Measurements from ENCODE around the gene RNF38. TPM values are rescaled to one million over a fixed set of nuclear protein-coding genes. Genes with fewer than 3 reads are reported as not detected.

RNF38 gene
- total and polyA plus RNA-seq, 8 donors: 7.3 to 33.2 (median 16.3) TPM

- DNase-seq: no peak
- no peak for TF ChIP-seq EP300 (IDR thresholded peaks at IDR 0.05)
- TF ChIP-seq POLR2A (IDR thresholded peaks at IDR 0.05): no peak
- TF ChIP-seq POLR2AphosphoS5 (IDR thresholded peaks at IDR 0.05): no peak
- TF ChIP-seq CTCF (IDR thresholded peaks at IDR 0.05): no peak
- 58 to 73% (median 66%) methylated on average over 2 of the region's 2 CpGs for WGBS, 5 donors
- peaks cover 0 to 26% (median 22%) of the 10 kb centered on the region in 4 donors for H3K4me1 ChIP-seq
- no peaks in the 10 kb centered on the region for H3K9me3 ChIP-seq
- no peaks in the 10 kb centered on the region for H3K36me3 ChIP-seq
- no peaks in the 10 kb centered on the region for H3K27me3 ChIP-seq
- no peak overlapping the region for H3K27ac ChIP-seq
- no peak overlapping the region for H3K4me3 ChIP-seq
- intact Hi-C loops (cut with DNase I; ENCODE audit: low total_unique reads): no loop called here
These were observed 44.1 kb upstream of the RNF38 start for GRCh38 chr9:36444203-36444602.

- DNase-seq: peak in 1 of 2 donors; percentile 17
- no peaks in the 10 kb centered on the region for H3K36me3 ChIP-seq
- 62 to 76% (median 70%) methylated on average over 4 of the region's 4 CpGs for WGBS, 5 donors
- no peaks in the 10 kb centered on the region for H3K27me3 ChIP-seq
- peaks cover 0 to 21% (median 17%) of the 10 kb centered on the region in 4 donors for H3K4me1 ChIP-seq
- TF ChIP-seq POLR2A (IDR thresholded peaks at IDR 0.05): no peak
- TF ChIP-seq CTCF (IDR thresholded peaks at IDR 0.05): no peak
- H3K27ac ChIP-seq: no peak overlapping the region
- H3K9me3 ChIP-seq: no peaks in the 10 kb centered on the region
- no peak overlapping the region for H3K4me3 ChIP-seq
- intact Hi-C loops (cut with DNase I; ENCODE audit: low total_unique reads): no loop called here
These were observed 43.5 kb upstream of the RNF38 start for GRCh38 chr9:36443581-36443980.

GRCh38 chr9:36442710-36443109, 42.6 kb upstream of the RNF38 start:
- WGBS, 5 donors: 92 to 99% (median 97%) methylated on average over 6 of the region's 6 CpGs
- TF ChIP-seq POLR2AphosphoS5 (IDR thresholded peaks at IDR 0.05) (no peak), POLR2A (IDR thresholded peaks at IDR 0.05) (no peak)
- Histone ChIP-seq H3K4me3 (no peak overlapping the region), H3K36me3 (no peaks in the 10 kb centered on the region), H3K27ac (no peak overlapping the region), H3K4me1 (peaks cover 0 to 12% (median 8%) of the 10 kb centered on the region in 4 donors), H3K9me3 (no peaks in the 10 kb centered on the region), H3K27me3 (no peaks in the 10 kb centered on the region)
- intact Hi-C loops (cut with DNase I; ENCODE audit: low total_unique reads): no loop called here
- DNase-seq: no peak

GRCh38 chr9:36441966-36442365, 41.9 kb upstream of the RNF38 start:
- WGBS, 5 donors: 37 to 49% (median 43%) methylated on average over 2 of the region's 2 CpGs
- Histone ChIP-seq H3K27ac (no peak overlapping the region), H3K9me3 (no peaks in the 10 kb centered on the region), H3K36me3 (no peaks in the 10 kb centered on the region), H3K4me1 (peaks cover 0 to 9% (median 7%) of the 10 kb centered on the region in 4 donors), H3K27me3 (no peaks in the 10 kb centered on the region), H3K4me3 (no peak overlapping the region)
- no peak for DNase-seq
- intact Hi-C loops (cut with DNase I; ENCODE audit: low total_unique reads): no loop called here
- no peak for TF ChIP-seq POLR2A (IDR thresholded peaks at IDR 0.05)

GRCh38 chr9:36438536-36439236, 38.6 kb upstream of the RNF38 start:
- no peaks in the 10 kb centered on the region for H3K9me3 ChIP-seq
- no peak for DNase-seq
- intact Hi-C loops (cut with DNase I; ENCODE audit: low total_unique reads): no loop called here
- peaks cover 0 to 5% (median 2%) of the 10 kb centered on the region in 4 donors for H3K4me1 ChIP-seq
- H3K27me3 ChIP-seq: no peaks in the 10 kb centered on the region
- H3K4me3 ChIP-seq: no peak overlapping the region
- H3K27ac ChIP-seq: no peak overlapping the region
- TF ChIP-seq POLR2AphosphoS5 (IDR thresholded peaks at IDR 0.05) (no peak), CTCF (IDR thresholded peaks at IDR 0.05) (no peak), EP300 (IDR thresholded peaks at IDR 0.05) (no peak), POLR2A (IDR thresholded peaks at IDR 0.05) (no peak)
- H3K36me3 ChIP-seq: no peaks in the 10 kb centered on the region
- WGBS, 5 donors: 76 to 90% (median 81%) methylated on average over 3 of the region's 3 CpGs

Measured in stomach (tissue), 9 donors.